ENCODE results near the gene TBCE.

Gene TBCE

GRCh38 chr1:235402457-235403200 lies 35.4 kb downstream of the TBCE start:
- DNase-seq (ENCODE audit: low read depth) = peak; percentile 39
- H3K4me3 ChIP-seq (ENCODE audit: low read length) = no peak overlapping the region
- no peak for TF ChIP-seq CTCF (IDR thresholded peaks at IDR 0.05; ENCODE audit: insufficient read depth, low read depth, low read length, missing control alignments)

- H3K4me3 ChIP-seq (ENCODE audit: low read length) = no peak overlapping the region
- peak; percentile 88 for DNase-seq (ENCODE audit: low read depth)
- TF ChIP-seq CTCF (IDR thresholded peaks at IDR 0.05; ENCODE audit: insufficient read depth, low read depth, low read length, missing control alignments) = no peak
These were observed 36.4 kb downstream of the TBCE start for GRCh38 chr1:235403593-235403992.

DNA sequence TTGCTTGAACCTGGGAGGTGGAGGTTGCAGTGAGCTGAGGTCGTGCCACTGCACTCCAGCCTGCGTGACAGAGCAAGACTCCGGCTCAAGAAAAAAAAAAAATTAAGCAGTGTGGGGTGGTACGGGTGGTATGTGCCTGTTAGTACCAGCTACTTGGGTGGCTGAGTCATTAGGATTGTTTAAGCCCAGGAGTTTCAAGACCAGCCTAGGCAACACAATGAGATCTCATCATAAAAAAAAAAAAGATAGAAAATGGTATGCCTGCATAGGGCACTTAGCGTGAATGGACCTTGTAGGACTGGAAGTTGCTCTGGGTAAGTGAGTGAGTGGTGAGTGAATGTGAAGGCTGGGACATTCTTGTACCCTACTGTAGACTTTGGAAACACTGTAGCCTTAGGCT lies 37.0 kb downstream of the TBCE start:
- TF ChIP-seq CTCF (IDR thresholded peaks at IDR 0.05; ENCODE audit: insufficient read depth, low read depth, low read length, missing control alignments) = no peak
- DNase-seq (ENCODE audit: low read depth) = peak; percentile 95
- H3K4me3 ChIP-seq (ENCODE audit: low read length) = no peak overlapping the region

DNA sequence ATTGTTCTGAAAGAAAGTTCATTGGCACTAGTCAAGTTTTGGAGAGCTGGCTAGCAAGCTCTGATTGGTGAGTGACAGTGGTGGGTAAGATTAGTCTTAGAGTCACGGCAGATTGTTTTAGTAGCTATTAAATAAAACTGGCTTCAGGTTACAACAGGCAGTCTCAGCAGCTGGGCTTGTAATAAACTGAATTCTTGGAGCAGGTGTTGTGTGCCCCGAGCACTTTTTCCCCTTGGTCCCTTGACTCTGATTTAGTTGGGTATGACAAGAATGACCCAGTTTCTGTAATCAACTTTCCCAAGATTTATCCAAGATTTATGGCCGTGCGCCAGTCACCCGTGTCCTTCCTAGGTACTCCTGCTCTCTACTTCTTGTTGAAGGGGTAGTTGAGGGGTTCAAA lies 40.2 kb downstream of the TBCE start:
- no peak for TF ChIP-seq CTCF (IDR thresholded peaks at IDR 0.05; ENCODE audit: insufficient read depth, low read depth, low read length, missing control alignments)
- DNase-seq (ENCODE audit: low read depth) = no peak
- H3K4me3 ChIP-seq (ENCODE audit: low read length) = no peak overlapping the region

DNA sequence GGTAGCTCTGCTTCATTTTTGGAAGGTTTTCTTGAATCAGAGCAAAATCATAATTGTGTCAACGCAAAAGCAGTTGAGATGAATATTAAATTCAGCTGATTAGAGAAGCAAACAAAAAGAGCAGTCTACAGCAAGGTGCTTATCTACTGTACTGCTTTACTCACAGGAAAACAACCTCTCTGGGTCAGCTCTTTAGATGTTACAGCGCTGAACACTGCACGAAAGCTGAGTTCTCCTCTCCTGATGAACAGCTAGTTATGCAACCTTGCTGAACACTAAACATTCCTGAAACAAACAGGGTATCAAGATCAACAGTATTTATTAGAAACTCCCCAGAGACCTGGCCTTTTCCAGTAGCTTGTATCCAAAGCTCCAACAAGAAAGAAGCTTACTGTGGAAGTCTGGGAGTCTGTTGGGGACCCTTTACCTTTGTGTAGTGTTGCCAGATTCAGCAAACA lies 41.3 kb downstream of the TBCE start:
- DNase-seq (ENCODE audit: low read depth) = no peak
- TF ChIP-seq CTCF (IDR thresholded peaks at IDR 0.05; ENCODE audit: insufficient read depth, low read depth, low read length, missing control alignments) = no peak

DNA sequence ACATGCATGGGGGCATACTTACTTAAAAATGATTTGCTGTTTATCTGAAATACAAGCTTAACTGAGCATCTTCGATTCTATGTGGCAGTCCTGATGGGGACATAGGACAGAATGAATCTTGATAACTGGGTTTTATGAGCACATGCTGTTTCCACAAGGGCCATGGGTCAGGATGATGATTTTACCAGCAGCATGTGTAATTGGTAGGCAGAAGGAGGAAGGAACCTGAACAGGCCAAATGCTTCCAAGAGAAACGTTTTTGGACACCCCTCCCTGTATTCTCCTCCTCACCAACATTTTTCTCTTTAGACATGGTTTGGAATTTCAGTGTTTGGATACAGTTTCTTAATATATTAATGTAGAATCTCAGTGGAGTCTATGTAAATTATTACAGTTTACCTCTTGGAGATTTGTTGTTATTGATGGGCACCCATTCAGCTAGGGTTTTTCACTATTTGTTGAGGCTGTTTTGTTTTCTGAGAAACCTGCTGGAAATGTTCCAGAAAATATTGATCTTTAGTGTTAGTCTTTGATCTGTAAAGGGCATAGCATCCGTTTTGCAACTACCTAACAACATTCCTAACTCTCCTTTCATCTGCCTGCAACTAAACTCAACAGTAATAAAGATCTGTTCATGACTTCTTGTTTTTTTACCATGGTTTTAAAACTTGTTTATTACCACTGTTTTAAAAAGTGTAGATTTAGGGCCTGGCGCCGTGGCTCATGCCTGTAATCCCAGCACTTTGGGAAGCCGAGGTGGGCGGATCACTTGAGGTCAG lies 42.0 kb downstream of the TBCE start:
- no peak for DNase-seq (ENCODE audit: low read depth)
- no peak overlapping the region for H3K4me3 ChIP-seq (ENCODE audit: low read length)
- TF ChIP-seq CTCF (IDR thresholded peaks at IDR 0.05; ENCODE audit: insufficient read depth, low read depth, low read length, missing control alignments) = no peak

More for the DNA sequence above, 41.3 kb downstream of the TBCE start:
- H3K4me3 ChIP-seq (ENCODE audit: low read length) = no peak overlapping the region

Data from epithelial cell of esophagus (primary cell).